ENCODE measurements around the gene ESPL1. TPM values are rescaled to one million over a fixed set of nuclear protein-coding genes. Genes with fewer than 3 reads are reported as not detected.
"Not testable (repeated sequence)": the region's sequence is repeated elsewhere in the genome, so short reads cannot be mapped to it uniquely, and the experiment has no call there.

ESPL1 gene
- total RNA-seq, 1 experiment from 2014 or later: 61.4 TPM

GRCh38 chr12:53327435-53328042 lies 59.4 kb downstream of the ESPL1 start (continued):
- TF ChIP-seq OVOL2 (CRISPR knock-in tag; IDR thresholded peaks at IDR 0.05; ENCODE audit: borderline replicate concordance) (no peak), HMGXB4 (CRISPR knock-in tag; IDR thresholded peaks at IDR 0.05) (no peak), CBFB (CRISPR knock-in tag; IDR thresholded peaks at IDR 0.05; ENCODE audit: low read depth) (no peak), ZSCAN18 (CRISPR knock-in tag; IDR thresholded peaks at IDR 0.05) (no peak), ZNF317 (CRISPR knock-in tag; IDR thresholded peaks at IDR 0.05; ENCODE audit: borderline replicate concordance, low read depth) (no peak)

GRCh38 chr12:53328043-53328435 lies 59.9 kb downstream of the ESPL1 start:
- peak; percentile 70 for DNase-seq (ENCODE audit: low spot score)

GRCh38 chr12:53330671-53331070 lies 62.6 kb downstream of the ESPL1 start:
- ChIA-PET POLR2A (no interaction called here), CTCF (interaction anchor here (1.7 to 2.1 kb wide), 2 partner anchors 9 to 133 kb away, joined by 7 to 10 read pairs; partner anchors contain the start of gene AAAS)
- H3K9me3 Mint-ChIP-seq: no peaks in the 10 kb centered on the region
- no peaks in the 10 kb centered on the region for H3K36me3 Mint-ChIP-seq
- no peak for TF ChIP-seq CBFB (CRISPR knock-in tag; IDR thresholded peaks at IDR 0.05; ENCODE audit: low read depth)
- TF ChIP-seq EMX1 (CRISPR knock-in tag; IDR thresholded peaks at IDR 0.05): no peak
- ATAC-seq (no peak), DNase-seq (ENCODE audit: low spot score) (no peak)
- no peak overlapping the region for H3K27ac Mint-ChIP-seq
- no peak overlapping the region for H3K4me3 Mint-ChIP-seq
- peaks cover 10% of the 10 kb centered on the region for H3K4me1 Mint-ChIP-seq
- H3K27me3 Mint-ChIP-seq (ENCODE audit: low read depth): peaks cover 66% of the 10 kb centered on the region

More at GRCh38 chr12:53328043-53328435, 59.9 kb downstream of the ESPL1 start:
- CTCF ChIA-PET: interaction anchor here (0.7 to 9.5 kb wide), 19 partner anchors 8 to 184 kb away, joined by 3 to 148 read pairs (median 4); partner anchors contain the start of genes NPFF, PRR13, SP7 and TARBP2
- no peaks in the 10 kb centered on the region for H3K36me3 Mint-ChIP-seq
- TF ChIP-seq KAT7 (CRISPR knock-in tag; IDR thresholded peaks at IDR 0.05; ENCODE audit: borderline replicate concordance) (no peak), ZNF281 (CRISPR knock-in tag; IDR thresholded peaks at IDR 0.05) (no peak), NFYB (CRISPR knock-in tag; conservative IDR thresholded peaks at IDR 0.05; ENCODE audit: low read depth) (no peak), FOXP1 (CRISPR knock-in tag; IDR thresholded peaks at IDR 0.05; ENCODE audit: borderline replicate concordance) (0 out of 2 replicates have a peak, but pooled peaks have one; percentile 30), ZNF121 (CRISPR knock-in tag; IDR thresholded peaks at IDR 0.05) (no peak)
- peaks cover 21% of the 10 kb centered on the region for H3K4me1 Mint-ChIP-seq
- POLR2A ChIA-PET: interaction anchor here (1.0 kb wide), 1 partner anchor 33 kb away, joined by 3 read pairs; the partner anchor contains the start of gene PFDN5
- H3K4me3 Mint-ChIP-seq: no peak overlapping the region
- peaks cover 74% of the 10 kb centered on the region for H3K27me3 Mint-ChIP-seq (ENCODE audit: low read depth)
- H3K27ac Mint-ChIP-seq: no peak overlapping the region
- ATAC-seq: peak; percentile 72
- no peaks in the 10 kb centered on the region for H3K9me3 Mint-ChIP-seq

- not testable (repeated sequence) for H3K36me3 Mint-ChIP-seq
- TF ChIP-seq ZNF121 (CRISPR knock-in tag; IDR thresholded peaks at IDR 0.05): peak; percentile 86; the same call in 1 of the 2 replicates
- CTCF ChIA-PET: interaction anchor here (0.5 to 2.6 kb wide), 3 partner anchors 11 to 150 kb away, joined by 3 to 15 read pairs (median 4); partner anchors contain the start of gene AAAS
Measured at GRCh38 chr12:53332339-53332738, 64.2 kb downstream of the ESPL1 start.

More at GRCh38 chr12:53332339-53332738, 64.2 kb downstream of the ESPL1 start:
- DNase-seq (ENCODE audit: low spot score); H3K4me3 Mint-ChIP-seq; H3K27ac Mint-ChIP-seq; H3K9me3 Mint-ChIP-seq; POLR2A ChIA-PET; ATAC-seq: not testable (repeated sequence)
- H3K4me1 Mint-ChIP-seq: peaks cover 11% of the 10 kb centered on the region
- H3K27me3 Mint-ChIP-seq (ENCODE audit: low read depth): peaks cover 61% of the 10 kb centered on the region

Measured in WTC11 (cell line).